MM.1S (cell line): ENCODE results near the gene ACADL.

ENCODE experiments used
- DNase-seq: peaks from one replicate; pipeline ENCODE4 v3.0.0-alpha.2; 2015
- H2AFZ ChIP-seq: fragments of 300-600 bp; sonication (generic); 2 replicates; pipeline ENCODE4 v1.6.0; 2016; ENCODE audit warnings: antibody characterized with exemption, low read length
- H3F3A ChIP-seq: fragments of 300-600 bp; sonication (generic); 2 replicates; pipeline ENCODE4 v1.6.1; 2016; ENCODE audit warnings: mild to moderate bottlenecking, antibody characterized with exemption, low read length, moderate library complexity, mixed read lengths; ENCODE audit not compliant: insufficient read depth
- H3K27ac ChIP-seq: fragments of 300-600 bp; sonication (generic); 2 replicates; pipeline ENCODE4 v1.5.1; 2016; ENCODE audit warnings: mild to moderate bottlenecking, low read length
- H3K27me3 ChIP-seq: fragments of 300-600 bp; sonication (generic); replicated peaks from 2 replicates; pipeline ENCODE4 v1.6.0; 2016; ENCODE audit warnings: low read length; ENCODE audit not compliant: insufficient read depth
- H3K36me3 ChIP-seq: fragments of 300-600 bp; sonication (generic); replicated peaks from 2 replicates; pipeline ENCODE4 v1.6.1; 2016; ENCODE audit warnings: mild to moderate bottlenecking, low read length, mixed read lengths; ENCODE audit not compliant: insufficient read depth
- H3K4me1 ChIP-seq: fragments of 300-600 bp; sonication (generic); 2 replicates; pipeline ENCODE4 v1.6.1; 2016; ENCODE audit warnings: low read length, mixed read lengths
- H3K4me2 ChIP-seq: fragments of 300-600 bp; sonication (generic); 2 replicates; pipeline ENCODE4 v1.6.0; 2016; ENCODE audit warnings: low read depth, low read length
- H3K4me3 ChIP-seq: fragments of 300-600 bp; sonication (generic); 2 replicates; pipeline ENCODE4 v1.5.1; 2016; ENCODE audit warnings: low read length, mixed read lengths
- H3K79me2 ChIP-seq: fragments of 300-600 bp; sonication (generic); 2 replicates; pipeline ENCODE4 v1.6.1; 2016; ENCODE audit warnings: mixed run types, low read length, mixed read lengths
- H3K9ac ChIP-seq: fragments of 300-600 bp; sonication (generic); 2 replicates; pipeline ENCODE4 v1.6.1; 2016; ENCODE audit warnings: low read length, mixed read lengths
- H3K9me2 ChIP-seq: fragments of 300-600 bp; sonication (generic); replicated peaks from 2 replicates; pipeline ENCODE4 v1.6.1; 2016; ENCODE audit warnings: mild to moderate bottlenecking, low read length, mixed read lengths; ENCODE audit not compliant: insufficient read depth
- H3K9me3 ChIP-seq: fragments of 300-600 bp; sonication (generic); replicated peaks from 2 replicates; pipeline ENCODE4 v1.6.1; 2016; ENCODE audit warnings: mild to moderate bottlenecking, low read length, mixed read lengths; ENCODE audit not compliant: insufficient read depth
- H4K20me1 ChIP-seq: fragments of 300-600 bp; sonication (generic); 2 replicates; pipeline ENCODE4 v1.6.1; 2016; ENCODE audit warnings: mild to moderate bottlenecking, low read length, moderate library complexity, mixed read lengths; ENCODE audit not compliant: insufficient read depth
- EZH2 ChIP-seq: fragments of 300-600 bp; sonication (generic); optimal IDR thresholded peaks from 2 replicates; pipeline ENCODE3; 2017; ENCODE audit warnings: low read depth, mild to moderate bottlenecking, antibody characterized with exemption, low read length, mixed read lengths
- EZH2phosphoT487 ChIP-seq: fragments of 300-600 bp; sonication (generic); IDR thresholded peaks from 2 replicates; pipeline ENCODE4 v1.6.1; 2018; ENCODE audit warnings: antibody characterized with exemption, low read length
- TF ChIP-seq, protein P1 (sequence below): fragments of 300-600 bp; sonication (generic); IDR thresholded peaks from 2 replicates; pipeline ENCODE4 v1.5.1; 2016; ENCODE audit warnings: antibody characterized with exemption, low read length, mixed read lengths

ACADL gene

DNA sequence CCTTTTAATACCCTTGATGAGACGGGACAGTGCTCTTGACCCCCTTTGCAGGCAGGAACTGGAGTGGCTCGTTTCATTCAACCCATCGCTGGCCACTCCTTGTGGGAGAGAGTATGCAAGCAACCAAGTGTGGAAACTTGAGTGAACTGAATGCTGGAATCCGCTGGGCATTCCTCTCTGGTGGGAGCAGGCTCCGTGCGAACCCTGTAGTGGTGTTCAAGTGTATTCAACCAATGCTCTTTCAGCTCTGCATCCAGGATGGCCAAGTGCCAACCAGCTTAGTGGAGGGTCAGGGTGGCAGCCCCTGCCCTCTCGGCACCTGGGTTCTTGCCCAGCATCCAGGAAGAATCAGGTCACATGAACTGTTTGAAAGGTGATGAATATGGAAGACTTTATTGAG lies 3.3 kb upstream of the ACADL start:
- H3F3A ChIP-seq: no peaks in the 10 kb centered on the region

DNA sequence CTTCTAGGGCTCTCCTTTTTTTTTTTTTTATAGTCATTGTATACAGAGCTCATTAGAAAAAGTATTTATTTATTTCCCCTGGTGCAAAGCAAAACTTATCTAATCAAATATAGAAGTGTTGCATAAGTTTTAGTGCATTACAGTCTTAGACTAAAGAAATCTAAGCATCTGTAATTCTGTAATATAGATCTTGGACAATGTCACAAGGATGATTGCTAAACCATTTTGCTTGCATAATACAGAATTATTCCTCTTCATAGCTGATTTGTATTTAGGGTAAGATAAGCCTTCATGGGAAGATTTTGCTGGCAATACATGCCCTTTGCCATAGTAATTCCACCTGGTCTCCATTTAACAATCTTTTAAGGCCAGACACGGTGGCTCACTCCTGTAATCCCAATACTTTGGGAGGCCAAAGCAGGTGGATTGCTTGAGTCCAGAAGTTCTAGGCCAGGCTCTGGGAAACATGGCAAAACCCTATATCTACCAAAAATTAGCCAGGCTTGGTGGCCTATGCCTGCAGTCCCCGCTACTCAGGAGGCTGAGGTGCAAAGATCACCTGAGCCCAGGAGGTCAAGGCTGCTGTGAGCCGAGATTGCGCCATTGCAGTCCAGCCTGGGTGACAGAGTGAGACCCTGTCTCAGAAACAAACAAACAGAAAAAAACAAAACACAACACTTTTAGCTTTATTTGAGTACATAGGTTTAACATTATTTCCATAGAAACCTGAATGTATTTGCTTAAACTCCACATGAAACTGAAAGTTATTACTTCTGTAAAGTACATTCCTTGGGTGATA lies 2.2 kb upstream of the ACADL start:
- no peak overlapping the region for H3K27ac ChIP-seq
- no peaks in the 10 kb centered on the region for H4K20me1 ChIP-seq
- no peaks in the 10 kb centered on the region for H3K9me3 ChIP-seq
- TF ChIP-seq, protein P1, sequence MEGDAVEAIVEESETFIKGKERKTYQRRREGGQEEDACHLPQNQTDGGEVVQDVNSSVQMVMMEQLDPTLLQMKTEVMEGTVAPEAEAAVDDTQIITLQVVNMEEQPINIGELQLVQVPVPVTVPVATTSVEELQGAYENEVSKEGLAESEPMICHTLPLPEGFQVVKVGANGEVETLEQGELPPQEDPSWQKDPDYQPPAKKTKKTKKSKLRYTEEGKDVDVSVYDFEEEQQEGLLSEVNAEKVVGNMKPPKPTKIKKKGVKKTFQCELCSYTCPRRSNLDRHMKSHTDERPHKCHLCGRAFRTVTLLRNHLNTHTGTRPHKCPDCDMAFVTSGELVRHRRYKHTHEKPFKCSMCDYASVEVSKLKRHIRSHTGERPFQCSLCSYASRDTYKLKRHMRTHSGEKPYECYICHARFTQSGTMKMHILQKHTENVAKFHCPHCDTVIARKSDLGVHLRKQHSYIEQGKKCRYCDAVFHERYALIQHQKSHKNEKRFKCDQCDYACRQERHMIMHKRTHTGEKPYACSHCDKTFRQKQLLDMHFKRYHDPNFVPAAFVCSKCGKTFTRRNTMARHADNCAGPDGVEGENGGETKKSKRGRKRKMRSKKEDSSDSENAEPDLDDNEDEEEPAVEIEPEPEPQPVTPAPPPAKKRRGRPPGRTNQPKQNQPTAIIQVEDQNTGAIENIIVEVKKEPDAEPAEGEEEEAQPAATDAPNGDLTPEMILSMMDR: no peak
- TF ChIP-seq EZH2phosphoT487 (no peak), EZH2 (no peak)
- no peak overlapping the region for H3K4me2 ChIP-seq
- no peak overlapping the region for H3K9ac ChIP-seq
- no peaks in the 10 kb centered on the region for H3K36me3 ChIP-seq
- H3K27me3 ChIP-seq: no peaks in the 10 kb centered on the region
- no peaks in the 10 kb centered on the region for H3K9me2 ChIP-seq
- H3F3A ChIP-seq: no peaks in the 10 kb centered on the region
- no peaks in the 10 kb centered on the region for H3K4me1 ChIP-seq
- DNase-seq: no peak
- no peak overlapping the region for H2AFZ ChIP-seq
- H3K4me3 ChIP-seq: no peak overlapping the region
- H3K79me2 ChIP-seq: no peaks in the 10 kb centered on the region

More for the DNA sequence above, 3.3 kb upstream of the ACADL start:
- no peaks in the 10 kb centered on the region for H3K27me3 ChIP-seq
- H3K36me3 ChIP-seq: no peaks in the 10 kb centered on the region
- no peak for DNase-seq
- no peaks in the 10 kb centered on the region for H3K9me3 ChIP-seq
- no peak overlapping the region for H2AFZ ChIP-seq
- no peaks in the 10 kb centered on the region for H4K20me1 ChIP-seq
- TF ChIP-seq EZH2phosphoT487 (no peak), EZH2 (no peak)
- TF ChIP-seq, protein P1: no peak
- no peaks in the 10 kb centered on the region for H3K9me2 ChIP-seq
- no peak overlapping the region for H3K4me3 ChIP-seq
- no peak overlapping the region for H3K4me2 ChIP-seq
- H3K9ac ChIP-seq: no peak overlapping the region
- no peak overlapping the region for H3K27ac ChIP-seq
- H3K4me1 ChIP-seq: no peaks in the 10 kb centered on the region
- no peaks in the 10 kb centered on the region for H3K79me2 ChIP-seq

DNA sequence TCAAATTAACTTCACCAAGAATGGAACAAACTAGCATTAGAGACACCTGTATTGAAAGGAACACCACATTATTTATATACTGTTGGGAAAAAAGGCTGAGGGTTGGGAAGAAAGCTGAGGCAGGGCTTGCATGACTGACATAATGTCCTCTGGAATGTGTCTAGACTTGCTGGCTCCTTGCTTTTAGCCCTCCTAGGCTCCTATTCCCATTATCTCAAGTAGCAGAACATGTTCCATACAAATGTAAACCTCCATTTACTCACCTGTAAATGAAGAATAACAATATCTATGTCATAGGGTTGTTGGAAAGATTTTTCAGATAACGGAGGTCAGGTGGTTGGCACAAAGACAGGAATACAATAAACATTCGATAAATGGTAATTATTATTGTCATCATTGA lies 976 bp upstream of the ACADL start:
- Histone ChIP-seq H3K4me3 (no peak overlapping the region), H3K4me1 (no peaks in the 10 kb centered on the region), H3K79me2 (no peaks in the 10 kb centered on the region), H3K4me2 (no peak overlapping the region), H3F3A (no peaks in the 10 kb centered on the region), H3K9ac (no peak overlapping the region), H4K20me1 (no peaks in the 10 kb centered on the region), H3K36me3 (no peaks in the 10 kb centered on the region), H3K27ac (no peak overlapping the region), H3K27me3 (no peaks in the 10 kb centered on the region), H3K9me3 (no peaks in the 10 kb centered on the region), H3K9me2 (no peaks in the 10 kb centered on the region), H2AFZ (no peak overlapping the region)
- TF ChIP-seq EZH2 (no peak), EZH2phosphoT487 (no peak)
- TF ChIP-seq, protein P1: no peak
- no peak for DNase-seq
